WERI-Rb-1 (cell line): ENCODE data around the gene ZNF764.

ENCODE experiments used
- DNase-seq: peaks from one replicate; pipeline ENCODE4 v3.0.0-alpha.2; 2020
- H3K27ac ChIP-seq: fragments of 250-450 bp; sonication (Bioruptor Pico); 2 replicates; pipeline ENCODE4 v1.5.1; 2020; ENCODE audit warnings: mild to moderate bottlenecking, moderate library complexity
- H3K27me3 ChIP-seq: fragments of 250-450 bp; sonication (Bioruptor Pico); 2 replicates; pipeline ENCODE4 v1.5.1; 2021; ENCODE audit warnings: mild to moderate bottlenecking, low read depth, moderate library complexity; ENCODE audit not compliant: insufficient read depth, severe bottlenecking
- H3K36me3 ChIP-seq: fragments of 250-450 bp; sonication (Bioruptor Pico); 2 replicates; pipeline ENCODE4 v1.5.1; 2020; ENCODE audit warnings: mild to moderate bottlenecking, moderate library complexity
- H3K4me3 ChIP-seq: 2 replicates; pipeline ENCODE4 v1.5.1; 2011; ENCODE audit warnings: low read depth, mild to moderate bottlenecking, control low read depth, low read length
- H3K9me3 ChIP-seq: fragments of 250-450 bp; sonication (Bioruptor Pico); 2 replicates; pipeline ENCODE4 v1.5.1; 2021; ENCODE audit warnings: mild to moderate bottlenecking, moderate library complexity; ENCODE audit not compliant: severe bottlenecking
- CTCF ChIP-seq: IDR thresholded peaks from 2 replicates; pipeline ENCODE4 v1.5.1; 2011; ENCODE audit warnings: low read depth, mild to moderate bottlenecking, control low read depth, inconsistent platforms, low read length

The ZNF764 gene

GRCh38 chr16:30574678-30575077, 16.5 kb upstream of the ZNF764 start:
- Histone ChIP-seq H3K27ac (no peak overlapping the region), H3K36me3 (peaks cover 45% of the 10 kb centered on the region), H3K9me3 (no peaks in the 10 kb centered on the region), H3K27me3 (no peaks in the 10 kb centered on the region), H3K4me3 (no peak overlapping the region)
- no peak for DNase-seq
- no peak for TF ChIP-seq CTCF

GRCh38 chr16:30571445-30572322, 13.5 kb upstream of the ZNF764 start, which contains the start of gene ZNF688:
TSS of gene ZNF688 (minus strand) at chr16:30571714. CDS start at chr16:30571629, 85 bp downstream.
- H3K4me3 ChIP-seq: peak within 1 kb of the TSS; percentile 90
- H3K27me3 ChIP-seq: no peaks in the 10 kb centered on the region
- H3K27ac ChIP-seq: peak within 1 kb of the TSS; percentile 96
- no peak for TF ChIP-seq CTCF
- DNase-seq: peak; percentile 97
- peaks cover 20% of the 10 kb centered on the region for H3K36me3 ChIP-seq
- no peaks in the 10 kb centered on the region for H3K9me3 ChIP-seq

- Histone ChIP-seq H3K4me3 (peak overlapping the region; percentile 90), H3K9me3 (no peaks in the 10 kb centered on the region), H3K27me3 (no peaks in the 10 kb centered on the region), H3K36me3 (peaks cover 13% of the 10 kb centered on the region), H3K27ac (peak overlapping the region; percentile 96)
- DNase-seq: peak; percentile 49
- no peak for TF ChIP-seq CTCF
Observed at GRCh38 chr16:30570636-30571444, 12.7 kb upstream of the ZNF764 start.

GRCh38 chr16:30569746-30570635, 11.8 kb upstream of the ZNF764 start:
- TF ChIP-seq CTCF: no peak
- Histone ChIP-seq H3K9me3 (no peaks in the 10 kb centered on the region), H3K27me3 (no peaks in the 10 kb centered on the region), H3K36me3 (peaks cover 11% of the 10 kb centered on the region), H3K4me3 (0 out of 2 replicates have a peak overlapping the region, but pooled peaks have one; percentile 90), H3K27ac (peak overlapping the region; percentile 96)
- no peak for DNase-seq

- Histone ChIP-seq H3K27ac (no peak overlapping the region), H3K9me3 (no peaks in the 10 kb centered on the region), H3K27me3 (no peaks in the 10 kb centered on the region), H3K36me3 (peaks cover 11% of the 10 kb centered on the region), H3K4me3 (no peak overlapping the region)
- no peak for TF ChIP-seq CTCF
- DNase-seq: no peak
Observed at GRCh38 chr16:30569281-30569680, 11.1 kb upstream of the ZNF764 start.
